ENCODE data around the gene KIAA1191.
A peak's percentile ranks its signal among the peaks of the same experiment; 100 is the strongest.
"Not testable (repeated sequence)": the region's sequence is repeated elsewhere in the genome, so short reads cannot be mapped to it uniquely, and the experiment has no call there.

Gene KIAA1191

GRCh38 chr5:176361437-176362232 is at the start of gene KIAA1191:
Gene KIAA1191 (minus strand): TSS chr5:176361764. CDS start chr5:176359508, 2,256 bp downstream.
- peak; percentile 90 for DNase-seq (ENCODE audit: low read depth)
- peak; percentile 16 for TF ChIP-seq CTCF (IDR thresholded peaks at IDR 0.05; ENCODE audit: low read length, missing control alignments)
- peak within 1 kb of the TSS; percentile 97 for H3K4me3 ChIP-seq (replicated peaks; ENCODE audit: low read depth, low read length)

GRCh38 chr5:176410486-176411180 is 49.1 kb upstream of the KIAA1191 start:
- no peak for TF ChIP-seq CTCF (IDR thresholded peaks at IDR 0.05; ENCODE audit: low read length, missing control alignments)
- no peak overlapping the region for H3K4me3 ChIP-seq (replicated peaks; ENCODE audit: low read depth, low read length)
- no peak for DNase-seq (ENCODE audit: low read depth)

GRCh38 chr5:176409765-176410164 is 48.2 kb upstream of the KIAA1191 start:
- no peak for DNase-seq (ENCODE audit: low read depth)
- TF ChIP-seq CTCF (IDR thresholded peaks at IDR 0.05; ENCODE audit: low read length, missing control alignments) = no peak
- no peak overlapping the region for H3K4me3 ChIP-seq (replicated peaks; ENCODE audit: low read depth, low read length)

GRCh38 chr5:176408590-176408989 is 47.0 kb upstream of the KIAA1191 start:
- H3K4me3 ChIP-seq (replicated peaks; ENCODE audit: low read depth, low read length) = no peak overlapping the region
- TF ChIP-seq CTCF (IDR thresholded peaks at IDR 0.05; ENCODE audit: low read length, missing control alignments) = no peak
- DNase-seq (ENCODE audit: low read depth) = no peak

- not testable (repeated sequence) for H3K4me3 ChIP-seq (replicated peaks; ENCODE audit: low read depth, low read length); DNase-seq (ENCODE audit: low read depth)
Observed at GRCh38 chr5:176408252-176408573, 46.6 kb upstream of the KIAA1191 start.

GRCh38 chr5:176407456-176408251 is 46.1 kb upstream of the KIAA1191 start:
- TF ChIP-seq CTCF (IDR thresholded peaks at IDR 0.05; ENCODE audit: low read length, missing control alignments) = no peak
- DNase-seq (ENCODE audit: low read depth) = peak; percentile 25
- no peak overlapping the region for H3K4me3 ChIP-seq (replicated peaks; ENCODE audit: low read depth, low read length)

- no peak for TF ChIP-seq CTCF (IDR thresholded peaks at IDR 0.05; ENCODE audit: low read length, missing control alignments)
- DNase-seq (ENCODE audit: low read depth) = no peak
- no peak overlapping the region for H3K4me3 ChIP-seq (replicated peaks; ENCODE audit: low read depth, low read length)
Observed at GRCh38 chr5:176406436-176407052, 45.0 kb upstream of the KIAA1191 start.

Data from fibroblast of pulmonary artery (primary cell).